ENCODE measurements around the gene INPPL1.

DNA sequence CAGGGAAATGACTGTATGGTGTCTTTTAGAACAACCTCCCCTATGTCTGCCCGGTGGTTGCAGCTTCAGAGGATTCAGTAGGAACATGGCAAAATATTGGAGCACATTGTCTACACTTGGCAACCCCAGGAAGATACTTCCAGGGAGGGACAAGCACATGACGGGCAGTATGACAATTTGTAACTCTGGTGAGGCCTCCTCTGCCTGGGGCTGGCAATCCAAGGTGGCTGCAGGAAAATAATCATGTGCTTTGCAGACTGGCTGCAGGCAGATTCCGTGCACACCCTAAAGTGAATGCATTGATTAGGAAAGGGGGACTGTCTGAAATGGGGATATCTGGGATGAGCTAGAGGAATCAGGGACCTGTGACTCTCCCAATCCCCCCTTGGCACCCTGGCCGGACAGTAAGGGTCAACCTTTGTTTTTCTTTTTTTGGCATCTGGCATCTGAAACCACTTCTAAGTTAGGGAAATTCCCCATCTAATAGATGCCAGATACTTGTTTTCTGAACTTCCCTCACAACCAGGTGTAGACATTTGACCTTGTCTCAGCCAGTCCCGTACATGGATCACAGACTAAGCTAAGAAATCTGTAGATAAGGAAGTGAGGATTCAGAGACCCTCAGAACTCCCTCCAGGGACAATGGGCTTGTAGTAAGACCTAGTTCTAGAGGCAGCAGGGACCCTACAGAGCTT lies 29.9 kb downstream of the INPPL1 start:
- TF ChIP-seq, protein P1, sequence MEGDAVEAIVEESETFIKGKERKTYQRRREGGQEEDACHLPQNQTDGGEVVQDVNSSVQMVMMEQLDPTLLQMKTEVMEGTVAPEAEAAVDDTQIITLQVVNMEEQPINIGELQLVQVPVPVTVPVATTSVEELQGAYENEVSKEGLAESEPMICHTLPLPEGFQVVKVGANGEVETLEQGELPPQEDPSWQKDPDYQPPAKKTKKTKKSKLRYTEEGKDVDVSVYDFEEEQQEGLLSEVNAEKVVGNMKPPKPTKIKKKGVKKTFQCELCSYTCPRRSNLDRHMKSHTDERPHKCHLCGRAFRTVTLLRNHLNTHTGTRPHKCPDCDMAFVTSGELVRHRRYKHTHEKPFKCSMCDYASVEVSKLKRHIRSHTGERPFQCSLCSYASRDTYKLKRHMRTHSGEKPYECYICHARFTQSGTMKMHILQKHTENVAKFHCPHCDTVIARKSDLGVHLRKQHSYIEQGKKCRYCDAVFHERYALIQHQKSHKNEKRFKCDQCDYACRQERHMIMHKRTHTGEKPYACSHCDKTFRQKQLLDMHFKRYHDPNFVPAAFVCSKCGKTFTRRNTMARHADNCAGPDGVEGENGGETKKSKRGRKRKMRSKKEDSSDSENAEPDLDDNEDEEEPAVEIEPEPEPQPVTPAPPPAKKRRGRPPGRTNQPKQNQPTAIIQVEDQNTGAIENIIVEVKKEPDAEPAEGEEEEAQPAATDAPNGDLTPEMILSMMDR (IDR thresholded peaks at IDR 0.05): no peak
- TF ChIP-seq POLR2A (IDR thresholded peaks at IDR 0.05): no peak

Measured in body of pancreas (tissue), 4 donors.